ENCODE data around the gene ANKRD18B.

- TF ChIP-seq CTCF (IDR thresholded peaks at IDR 0.05) (no peak), POLR2AphosphoS5 (IDR thresholded peaks at IDR 0.05; ENCODE audit: insufficient read depth in 1 of 2, low read depth in 1 of 2) (no peak)
Measured at GRCh38 chr9:33614001-33614687, 90.1 kb downstream of the ANKRD18B start.

All from vagina (tissue), 2 donors.